ENCODE data around the gene FAM170B.

GRCh38 chr10:49110684-49111319 is 23.0 kb downstream of the FAM170B start:
- TF ChIP-seq ZNF8 (CRISPR knock-in tag; IDR thresholded peaks at IDR 0.05) (no peak), TSHZ2 (CRISPR knock-in tag; IDR thresholded peaks at IDR 0.05) (no peak), ZFP30 (CRISPR knock-in tag; IDR thresholded peaks at IDR 0.05) (no peak), ZFP3 (CRISPR knock-in tag; IDR thresholded peaks at IDR 0.05) (no peak), ZNF565 (CRISPR knock-in tag; conservative IDR thresholded peaks at IDR 0.05; ENCODE audit: low read depth) (no peak), CSRNP3 (CRISPR knock-in tag; IDR thresholded peaks at IDR 0.05) (no peak), PATZ1 (CRISPR knock-in tag; IDR thresholded peaks at IDR 0.05; ENCODE audit: borderline replicate concordance) (no peak), TOX (CRISPR knock-in tag; IDR thresholded peaks at IDR 0.05; ENCODE audit: borderline replicate concordance) (no peak), ESRRG (CRISPR knock-in tag; IDR thresholded peaks at IDR 0.05) (no peak), ZC3H10 (CRISPR knock-in tag; IDR thresholded peaks at IDR 0.05) (no peak), PPARA (CRISPR knock-in tag; IDR thresholded peaks at IDR 0.05; ENCODE audit: borderline replicate concordance) (no peak), TCF4 (CRISPR knock-in tag; IDR thresholded peaks at IDR 0.05; ENCODE audit: borderline replicate concordance) (no peak), SNAI2 (CRISPR knock-in tag; IDR thresholded peaks at IDR 0.05) (no peak), CREB5 (CRISPR knock-in tag; IDR thresholded peaks at IDR 0.05; ENCODE audit: low read depth) (no peak)

Data from SK-N-SH treated with all-trans-retinoic acid at 6 μM for 48 hours (cell line).